Cardiac fibroblast (primary cell): ENCODE data around the gene AFTPH.

Source experiments
- DNase-seq, 2 donors: peaks; one replicate each; pipeline versions ENCODE4 v3.0.0 to v3.0.0-alpha.2; 2010; ENCODE audit warnings: low read depth in 2 of 2
- H3K4me3 ChIP-seq, 2 donors: replicated peaks in 1 of 2; 1 replicate in 1 of 2; 2 replicates in 1 of 2; pipeline ENCODE4 v1.5.1; 2011; ENCODE audit warnings: low read depth in 2 of 2, low read length in 2 of 2, mild to moderate bottlenecking in 2 of 2, moderate library complexity in 1 of 2
- CTCF ChIP-seq: IDR thresholded peaks from one replicate; pipeline ENCODE4 v1.5.1; 2011; ENCODE audit warnings: low read depth, mild to moderate bottlenecking, low read length, inconsistent platforms

Gene AFTPH

GRCh38 chr2:64498438-64498837 lies 25.7 kb upstream of the AFTPH start:
- no peak overlapping the region for H3K4me3 ChIP-seq
- no peak for DNase-seq
- no peak for TF ChIP-seq CTCF

DNA sequence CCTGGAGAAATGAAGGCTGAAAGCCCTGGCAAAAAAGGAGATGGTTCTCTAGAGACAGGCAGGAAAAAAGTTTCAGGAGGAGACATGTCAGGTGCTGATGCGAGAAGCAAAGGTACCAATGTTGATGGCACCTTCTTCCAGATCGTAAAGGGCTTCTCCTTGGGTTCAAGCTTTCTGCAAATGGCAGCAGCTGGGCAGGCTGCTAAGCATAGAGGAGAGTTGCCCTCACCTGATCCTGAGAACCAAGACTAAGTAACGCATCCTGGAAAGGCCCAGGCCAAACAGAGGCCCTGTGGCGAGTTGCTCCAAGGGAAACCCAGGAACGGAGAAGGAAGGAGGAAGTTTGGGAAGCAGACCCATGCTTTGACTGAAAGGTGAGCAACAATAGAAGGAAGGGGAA lies 23.6 kb upstream of the AFTPH start:
- no peak for TF ChIP-seq CTCF
- H3K4me3 ChIP-seq, result no peak overlapping the region
- DNase-seq, result no peak

- no peak for DNase-seq
- TF ChIP-seq CTCF, result no peak
- no peak overlapping the region for H3K4me3 ChIP-seq
Measured at GRCh38 chr2:64501946-64502345, 22.2 kb upstream of the AFTPH start.

GRCh38 chr2:64502860-64503259 lies 21.3 kb upstream of the AFTPH start:
- H3K4me3 ChIP-seq, result no peak overlapping the region
- DNase-seq, result no peak
- no peak for TF ChIP-seq CTCF

DNA sequence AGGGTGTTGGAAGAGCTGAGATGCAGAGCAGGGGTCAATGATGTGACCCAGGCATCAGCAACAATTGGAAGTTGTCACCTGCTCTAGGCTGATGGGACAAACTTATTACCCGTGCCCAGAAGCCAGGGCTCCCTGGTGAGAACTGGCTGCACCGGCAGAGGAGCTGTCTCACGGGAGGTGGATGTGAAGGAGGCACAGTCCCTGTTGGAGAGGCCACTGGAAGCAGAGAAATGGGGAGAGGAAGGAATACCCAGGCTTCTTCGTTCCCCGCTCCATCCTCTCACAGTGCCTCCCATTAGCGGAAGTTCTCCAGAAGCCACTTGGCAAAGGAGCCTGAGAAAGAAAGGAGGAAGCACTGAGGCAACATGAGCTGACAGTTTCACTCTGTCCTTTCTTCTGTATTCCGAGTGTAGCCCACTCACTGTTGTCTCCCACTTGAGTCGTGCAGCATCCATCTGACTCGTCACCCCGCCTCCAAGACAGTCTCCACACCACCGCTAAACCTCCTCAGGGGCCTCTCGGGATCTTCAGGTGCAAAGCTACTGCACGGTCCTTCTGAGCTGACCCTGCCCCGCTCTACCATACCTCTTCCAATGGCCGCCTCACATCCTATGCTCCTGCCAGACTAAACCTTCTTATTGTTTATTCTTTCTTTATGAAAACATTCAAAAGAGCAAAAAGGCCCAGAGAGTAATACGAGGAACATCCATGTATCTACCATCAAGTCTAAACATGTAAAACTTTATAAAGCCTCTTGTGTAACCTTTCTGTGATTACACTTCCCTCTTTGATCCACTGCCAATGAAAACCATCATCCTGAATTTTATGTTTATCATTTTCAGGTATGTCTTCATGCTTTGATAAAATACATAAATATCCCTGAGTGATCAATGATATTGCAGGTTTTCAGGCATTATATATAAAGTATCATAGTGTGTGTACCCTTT lies 19.1 kb upstream of the AFTPH start:
- no peak for DNase-seq
- no peak for TF ChIP-seq CTCF
- no peak overlapping the region for H3K4me3 ChIP-seq

DNA sequence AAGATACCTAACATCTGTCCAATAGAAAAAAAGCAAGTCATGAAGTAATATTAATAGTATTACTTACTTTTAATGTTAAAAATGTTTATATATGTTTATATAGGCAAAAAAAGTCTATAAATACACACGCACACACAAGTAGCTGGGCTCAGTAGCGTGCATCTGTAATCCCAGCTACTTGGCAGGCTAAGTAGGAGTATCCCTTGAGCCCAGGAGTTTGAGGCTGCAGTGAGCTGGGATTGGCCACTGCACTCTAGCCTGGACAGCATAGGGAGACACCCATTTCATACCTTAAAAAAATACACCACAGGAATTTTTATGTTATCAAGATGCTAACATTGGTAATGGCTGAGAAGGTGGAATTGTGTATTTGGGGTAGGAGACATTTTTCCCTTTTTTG lies 17.4 kb upstream of the AFTPH start:
- H3K4me3 ChIP-seq, result no peak overlapping the region
- no peak for TF ChIP-seq CTCF
- no peak for DNase-seq

DNA sequence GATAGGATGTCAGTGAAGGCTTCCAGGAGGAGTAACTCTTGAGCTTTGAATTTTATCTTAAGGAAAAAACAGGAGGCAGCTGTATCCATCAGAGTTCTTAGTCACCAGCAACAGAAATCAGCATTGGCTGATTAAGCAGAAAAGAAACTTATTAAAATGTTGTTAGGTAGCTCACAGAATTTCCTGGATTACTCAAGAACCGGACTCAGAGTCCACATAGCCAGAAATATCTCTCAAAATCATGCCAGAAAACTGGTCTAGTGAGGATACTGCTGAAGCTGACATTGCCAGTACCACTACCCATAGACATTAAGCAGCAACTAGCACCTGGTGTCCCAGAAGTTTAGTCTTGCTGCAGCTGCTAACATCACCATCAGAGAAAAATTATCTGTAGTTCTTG lies 10.1 kb upstream of the AFTPH start:
- TF ChIP-seq CTCF, result no peak
- peak; percentile 14 to 29 for DNase-seq

More for the DNA sequence above, 10.1 kb upstream of the AFTPH start:
- no peak overlapping the region for H3K4me3 ChIP-seq
